ENCODE measurements around the gene NLRP2B.

DNA sequence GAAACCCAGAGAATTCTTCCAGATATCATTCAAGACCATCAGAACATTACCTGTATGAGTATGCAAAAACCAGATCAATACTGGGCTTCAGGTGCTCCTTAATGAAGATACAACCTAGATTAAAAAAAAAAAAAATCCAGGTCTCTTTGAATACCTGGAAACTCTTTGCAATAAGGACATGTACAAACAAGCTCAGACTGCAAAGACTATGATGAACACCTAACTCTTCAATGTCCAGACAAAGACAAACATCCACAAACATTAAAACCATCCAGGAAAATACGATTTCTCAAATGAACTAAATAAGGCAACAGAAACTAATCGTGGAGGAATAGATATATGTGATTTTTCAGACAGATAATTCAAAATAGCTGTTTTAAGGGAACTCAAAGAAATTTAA lies 38.7 kb downstream of the NLRP2B start:
- TF ChIP-seq, protein P1, sequence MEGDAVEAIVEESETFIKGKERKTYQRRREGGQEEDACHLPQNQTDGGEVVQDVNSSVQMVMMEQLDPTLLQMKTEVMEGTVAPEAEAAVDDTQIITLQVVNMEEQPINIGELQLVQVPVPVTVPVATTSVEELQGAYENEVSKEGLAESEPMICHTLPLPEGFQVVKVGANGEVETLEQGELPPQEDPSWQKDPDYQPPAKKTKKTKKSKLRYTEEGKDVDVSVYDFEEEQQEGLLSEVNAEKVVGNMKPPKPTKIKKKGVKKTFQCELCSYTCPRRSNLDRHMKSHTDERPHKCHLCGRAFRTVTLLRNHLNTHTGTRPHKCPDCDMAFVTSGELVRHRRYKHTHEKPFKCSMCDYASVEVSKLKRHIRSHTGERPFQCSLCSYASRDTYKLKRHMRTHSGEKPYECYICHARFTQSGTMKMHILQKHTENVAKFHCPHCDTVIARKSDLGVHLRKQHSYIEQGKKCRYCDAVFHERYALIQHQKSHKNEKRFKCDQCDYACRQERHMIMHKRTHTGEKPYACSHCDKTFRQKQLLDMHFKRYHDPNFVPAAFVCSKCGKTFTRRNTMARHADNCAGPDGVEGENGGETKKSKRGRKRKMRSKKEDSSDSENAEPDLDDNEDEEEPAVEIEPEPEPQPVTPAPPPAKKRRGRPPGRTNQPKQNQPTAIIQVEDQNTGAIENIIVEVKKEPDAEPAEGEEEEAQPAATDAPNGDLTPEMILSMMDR (IDR thresholded peaks at IDR 0.05; ENCODE audit: insufficient read depth, low read length, poor library complexity, severe bottlenecking): no peak
- no peak for TF ChIP-seq EZH2phosphoT487 (conservative IDR thresholded peaks at IDR 0.05; ENCODE audit: low read length)
